BJ (cell line): ENCODE data around the gene DISP3. TPM values are rescaled to one million over a fixed set of nuclear protein-coding genes. Genes with fewer than 3 reads are reported as not detected.

Source experiments
- CTCF ChIA-PET: fragments of 350-600 bp; formaldehyde crosslinking; extraction: SDS; loops from one replicate; lab custom pipeline; 2021; ENCODE audit warnings: antibody characterized with exemption, inconsistent platforms; lab: Yijun Ruan, JAX
- POLR2A ChIA-PET: fragments of 300-600 bp; sonication (Branson Sonifier 250); formaldehyde crosslinking; extraction: SDS; loops from one replicate; lab custom pipeline; 2021; ENCODE audit warnings: antibody characterized with exemption; lab: Charles Lee
- DNase-seq: peaks from one replicate; pipeline ENCODE4 v3.0.0-alpha.2; 2011; ENCODE audit warnings: low read depth
- H3K27me3 ChIP-seq: 2 replicates; pipeline ENCODE4 v1.6.0; 2011; ENCODE audit warnings: low read length; ENCODE audit not compliant: control insufficient read depth, insufficient read depth
- H3K36me3 ChIP-seq: 2 replicates; pipeline ENCODE4 v1.5.1; 2011; ENCODE audit warnings: low read length; ENCODE audit not compliant: control insufficient read depth, insufficient read depth
- H3K4me3 ChIP-seq: 2 replicates; pipeline ENCODE4 v1.5.1; 2011; ENCODE audit warnings: low read depth, mild to moderate bottlenecking, control low read depth, low read length
- polyA plus RNA-seq: library from polyadenylated mRNA; depleted of rRNA; stranded (reverse); fragments of >200 nt; gene quantifications from 2 replicates; pipeline ENCODE4 v1.2.3, GENCODE V29; 2011
- TF ChIP-seq, protein P1 (sequence below): IDR thresholded peaks from 2 replicates; pipeline ENCODE4 v1.5.1; 2011; ENCODE audit warnings: low read depth, mild to moderate bottlenecking, control low read depth, inconsistent platforms, low read length, moderate library complexity; ENCODE audit not compliant: insufficient read depth

The DISP3 gene
- polyA plus RNA-seq, 1 experiment, result 0.02 TPM

DNA sequence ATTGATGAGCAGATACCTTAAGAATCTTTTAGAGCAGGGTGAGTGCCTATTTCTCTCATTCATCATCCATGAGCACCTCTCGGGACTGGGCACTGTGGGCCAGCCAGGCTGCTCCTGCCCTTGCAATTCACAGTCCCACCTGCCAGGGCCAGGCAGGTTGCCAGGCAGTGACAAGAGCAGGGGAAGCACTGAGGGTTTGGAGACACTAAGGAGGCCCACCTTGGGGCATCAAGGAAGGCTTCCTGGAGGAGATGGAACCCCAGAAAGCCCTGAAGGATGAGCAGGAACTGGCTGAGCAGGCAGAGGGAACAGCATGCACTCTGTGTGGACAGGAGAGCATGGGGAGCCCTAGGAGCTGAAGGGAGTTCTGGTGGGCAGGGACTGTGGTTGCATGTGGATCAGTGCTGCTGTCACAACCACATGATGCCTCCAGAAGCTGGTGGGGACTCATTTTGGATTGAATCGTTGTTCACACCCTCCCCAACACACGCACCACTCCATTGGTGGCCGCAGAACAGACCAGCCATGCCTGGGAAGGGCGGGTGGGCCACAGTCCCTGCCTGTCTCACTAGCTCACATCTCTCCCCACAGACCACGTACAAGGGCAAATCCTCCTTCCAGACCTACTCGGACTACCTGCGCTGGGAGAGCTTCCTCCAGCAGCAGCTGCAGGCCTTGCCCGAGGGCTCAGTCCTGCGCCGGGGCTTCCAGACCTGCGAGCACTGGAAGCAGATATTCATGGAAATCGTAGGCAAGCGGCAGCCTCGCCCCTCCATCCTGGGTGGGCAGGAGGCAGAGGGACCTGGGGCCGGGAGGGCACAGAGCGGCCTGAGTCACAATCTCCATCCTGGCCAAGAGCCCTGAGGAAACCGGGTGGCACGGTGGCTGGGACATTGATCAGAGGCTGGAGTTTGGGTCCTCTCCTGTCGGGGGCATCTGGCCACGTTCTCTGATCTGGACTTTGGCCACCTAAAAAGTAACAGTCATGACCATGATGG, 55.1 kb downstream of the DISP3 start:
- CTCF ChIA-PET, result no interaction called here
- Histone ChIP-seq H3K27me3 (no peaks in the 10 kb centered on the region), H3K36me3 (no peaks in the 10 kb centered on the region), H3K4me3 (no peak overlapping the region)
- no peak for DNase-seq
- TF ChIP-seq, protein P1, sequence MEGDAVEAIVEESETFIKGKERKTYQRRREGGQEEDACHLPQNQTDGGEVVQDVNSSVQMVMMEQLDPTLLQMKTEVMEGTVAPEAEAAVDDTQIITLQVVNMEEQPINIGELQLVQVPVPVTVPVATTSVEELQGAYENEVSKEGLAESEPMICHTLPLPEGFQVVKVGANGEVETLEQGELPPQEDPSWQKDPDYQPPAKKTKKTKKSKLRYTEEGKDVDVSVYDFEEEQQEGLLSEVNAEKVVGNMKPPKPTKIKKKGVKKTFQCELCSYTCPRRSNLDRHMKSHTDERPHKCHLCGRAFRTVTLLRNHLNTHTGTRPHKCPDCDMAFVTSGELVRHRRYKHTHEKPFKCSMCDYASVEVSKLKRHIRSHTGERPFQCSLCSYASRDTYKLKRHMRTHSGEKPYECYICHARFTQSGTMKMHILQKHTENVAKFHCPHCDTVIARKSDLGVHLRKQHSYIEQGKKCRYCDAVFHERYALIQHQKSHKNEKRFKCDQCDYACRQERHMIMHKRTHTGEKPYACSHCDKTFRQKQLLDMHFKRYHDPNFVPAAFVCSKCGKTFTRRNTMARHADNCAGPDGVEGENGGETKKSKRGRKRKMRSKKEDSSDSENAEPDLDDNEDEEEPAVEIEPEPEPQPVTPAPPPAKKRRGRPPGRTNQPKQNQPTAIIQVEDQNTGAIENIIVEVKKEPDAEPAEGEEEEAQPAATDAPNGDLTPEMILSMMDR, result no peak
- POLR2A ChIA-PET, result no interaction called here

DNA sequence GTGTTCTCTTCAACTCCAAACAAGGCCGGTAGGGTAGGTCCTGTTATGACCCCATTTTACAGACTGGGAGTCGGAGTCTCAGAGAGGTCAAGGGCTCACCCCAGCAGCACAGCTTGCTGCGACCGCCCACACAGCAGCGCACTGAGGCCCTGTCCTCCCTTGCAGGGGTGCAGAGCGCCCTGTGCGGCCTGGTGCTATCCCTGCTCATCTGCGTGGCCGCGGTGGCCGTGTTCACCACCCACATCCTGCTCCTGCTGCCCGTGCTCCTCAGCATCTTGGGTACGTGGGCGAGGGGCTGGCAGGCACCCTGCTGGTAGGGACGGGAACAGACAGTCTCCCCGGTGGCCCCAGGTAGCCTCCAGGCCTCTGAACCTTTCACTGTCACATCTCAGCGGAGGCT, 55.9 kb downstream of the DISP3 start:
- H3K27me3 ChIP-seq, result no peaks in the 10 kb centered on the region
- DNase-seq, result no peak
- H3K4me3 ChIP-seq, result no peak overlapping the region
- H3K36me3 ChIP-seq, result no peaks in the 10 kb centered on the region
- TF ChIP-seq, protein P1, result no peak
- ChIA-PET POLR2A (no interaction called here), CTCF (no interaction called here)

DNA sequence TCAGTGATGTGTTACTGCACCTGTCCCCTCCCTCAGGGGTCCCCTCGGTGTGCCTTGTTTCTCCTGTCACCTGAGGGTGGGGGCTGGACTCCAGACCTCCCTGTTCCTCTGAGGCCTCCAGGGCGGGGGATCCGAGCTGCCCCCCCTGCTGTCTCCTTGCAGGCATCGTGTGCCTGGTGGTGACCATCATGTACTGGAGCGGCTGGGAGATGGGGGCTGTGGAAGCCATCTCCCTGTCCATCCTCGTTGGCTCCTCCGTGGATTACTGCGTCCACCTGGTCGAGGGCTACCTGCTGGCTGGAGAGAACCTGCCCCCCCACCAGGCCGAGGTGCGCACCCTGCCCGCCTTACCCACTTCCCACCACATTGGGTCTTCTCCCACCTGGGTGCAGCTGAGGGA, 56.4 kb downstream of the DISP3 start:
- ChIA-PET POLR2A (no interaction called here), CTCF (no interaction called here)
- Histone ChIP-seq H3K27me3 (no peaks in the 10 kb centered on the region), H3K36me3 (no peaks in the 10 kb centered on the region), H3K4me3 (no peak overlapping the region)
- TF ChIP-seq, protein P1, result no peak
- DNase-seq, result no peak

DNA sequence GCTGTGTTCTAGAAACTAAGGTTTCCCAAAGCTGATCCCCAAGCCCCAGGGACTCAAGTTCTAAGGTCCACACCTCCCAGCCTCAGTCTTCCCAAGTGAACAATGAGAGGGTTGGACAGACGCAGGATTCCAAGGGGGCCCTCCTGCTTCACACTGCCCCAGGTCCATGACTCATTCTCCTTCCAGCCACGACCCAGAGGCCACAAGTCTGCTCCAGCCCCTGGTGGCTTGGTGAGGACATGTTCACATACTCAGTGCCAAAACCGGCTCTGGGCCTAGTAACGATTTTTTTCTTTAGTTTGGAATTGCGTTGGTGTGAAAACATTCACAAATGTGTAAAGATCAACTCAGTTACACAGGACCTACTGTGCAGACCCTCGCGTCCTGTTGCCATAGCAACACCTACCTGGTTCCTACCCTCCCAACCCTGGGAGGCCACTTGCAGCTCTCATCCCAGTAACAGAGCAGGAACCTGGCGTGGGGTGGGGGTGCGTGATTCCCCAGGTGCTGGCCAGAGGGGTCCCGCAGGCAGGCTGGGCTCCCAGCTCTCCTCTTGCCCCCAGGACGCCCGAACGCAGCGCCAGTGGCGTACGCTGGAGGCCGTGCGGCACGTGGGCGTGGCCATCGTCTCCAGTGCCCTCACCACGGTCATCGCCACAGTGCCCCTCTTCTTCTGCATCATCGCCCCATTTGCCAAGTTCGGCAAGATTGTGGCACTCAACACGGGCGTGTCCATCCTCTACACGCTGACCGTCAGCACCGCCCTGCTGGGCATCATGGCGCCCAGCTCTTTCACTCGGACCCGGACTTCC, 57.0 kb downstream of the DISP3 start:
- Histone ChIP-seq H3K4me3 (no peak overlapping the region), H3K27me3 (no peaks in the 10 kb centered on the region), H3K36me3 (no peaks in the 10 kb centered on the region)
- no peak for DNase-seq
- CTCF ChIA-PET, result no interaction called here
- POLR2A ChIA-PET, result no interaction called here
- TF ChIP-seq, protein P1, result no peak
